AG04450 (cell line): ENCODE measurements around the gene MUS81. TPM values are rescaled to one million over a fixed set of nuclear protein-coding genes. Genes with fewer than 3 reads are reported as not detected.
A peak's percentile ranks its signal among the peaks of the same experiment; 100 is the strongest.

Source experiments
- CTCF ChIA-PET: fragments of 300-600, 350-600 bp; formaldehyde crosslinking; extraction: SDS; loops from one replicate; lab custom pipeline; 2022; ENCODE audit warnings: antibody characterized with exemption, inconsistent platforms; lab: Charles Lee
- POLR2A ChIA-PET: fragments of 350-600 bp; formaldehyde crosslinking; extraction: SDS; loops from one replicate; lab custom pipeline; 2021; ENCODE audit warnings: antibody characterized with exemption, inconsistent platforms; lab: Yijun Ruan, JAX
- DNase-seq: peaks from one replicate; pipeline ENCODE4 v3.0.0-alpha.2; 2011; ENCODE audit warnings: low read depth, low spot score
- H3K27ac ChIP-seq: one replicate; pipeline ENCODE4 v1.5.1; 2012; ENCODE audit warnings: low read depth, low read length, control low read depth
- H3K27me3 ChIP-seq: one replicate; pipeline ENCODE4 v1.6.0; 2012; ENCODE audit warnings: low read length; ENCODE audit not compliant: control insufficient read depth, insufficient read depth
- H3K4me3 ChIP-seq: 2 replicates; pipeline ENCODE4 v1.5.1; 2011; ENCODE audit warnings: mild to moderate bottlenecking, low read depth, low read length, control low read depth
- H3K9me3 ChIP-seq: 2 replicates; pipeline ENCODE4 v1.5.1; 2012; ENCODE audit warnings: low read length; ENCODE audit not compliant: control insufficient read depth, insufficient read depth
- CTCF ChIP-seq: IDR thresholded peaks from 2 replicates; pipeline ENCODE4 v1.5.1; 2011; ENCODE audit warnings: low read depth, low read length, control low read depth, inconsistent platforms
- polyA plus RNA-seq: library from polyadenylated mRNA; depleted of rRNA; stranded (reverse); fragments of >200 nt; gene quantifications from 2 replicates; pipeline ENCODE4 v1.2.3, GENCODE V29; 2011

The MUS81 gene
- polyA plus RNA-seq, 1 experiment = 23.8 TPM

- Histone ChIP-seq H3K4me3 (no peak overlapping the region), H3K27ac (peak overlapping the region; percentile 87), H3K9me3 (no peaks in the 10 kb centered on the region; the same call in 1 of the 2 replicates), H3K27me3 (no peaks in the 10 kb centered on the region)
- POLR2A ChIA-PET = interaction anchor here (6.4 to 6.7 kb wide), 2 partner anchors 10 to 14 kb away, joined by 98 to 153 read pairs; partner anchors contain the start of genes CCDC85B and FIBP
- CTCF ChIA-PET = interaction anchor here (4.1 kb wide), 1 partner anchor 15 kb away, joined by 30 read pairs; the partner anchor contains the start of genes CCDC85B and FIBP
- DNase-seq = no peak
- no peak for TF ChIP-seq CTCF
Measured at GRCh38 chr11:65903715-65904114, 43.5 kb downstream of the MUS81 start.

- ChIA-PET POLR2A (interaction anchor here (1.6 kb wide), 1 partner anchor 9 kb away, joined by 7 read pairs; no protein-coding TSS in a partner anchor), CTCF (interaction anchor here (1.3 to 1.6 kb wide), 2 partner anchors 17 to 18 kb away, joined by 5 to 7 read pairs; partner anchors contain the start of genes CCDC85B and FIBP)
- Histone ChIP-seq H3K9me3 (no peaks in the 10 kb centered on the region), H3K4me3 (no peak overlapping the region), H3K27me3 (no peaks in the 10 kb centered on the region), H3K27ac (no peak overlapping the region)
- DNase-seq = no peak
- TF ChIP-seq CTCF = no peak
Measured at GRCh38 chr11:65906602-65907001, 46.4 kb downstream of the MUS81 start.

GRCh38 chr11:65907878-65908277 is 47.6 kb downstream of the MUS81 start:
- CTCF ChIA-PET = interaction anchor here (0.8 to 1.6 kb wide), 2 partner anchors 20 to 48 kb away, joined by 3 to 4 read pairs; partner anchors contain the start of genes FIBP and MUS81
- H3K27ac ChIP-seq = no peak overlapping the region
- H3K4me3 ChIP-seq = no peak overlapping the region
- TF ChIP-seq CTCF = no peak
- no peaks in the 10 kb centered on the region for H3K27me3 ChIP-seq
- POLR2A ChIA-PET = no interaction called here
- DNase-seq = no peak
- H3K9me3 ChIP-seq = no peaks in the 10 kb centered on the region

GRCh38 chr11:65911682-65912568 is 51.7 kb downstream of the MUS81 start:
- ChIA-PET CTCF (interaction anchor here (0.8 to 2.4 kb wide), 5 partner anchors 10 to 52 kb away, joined by 3 to 10 read pairs (median 4); partner anchors contain the start of genes FIBP and MUS81), POLR2A (interaction anchor here (0.6 to 5.8 kb wide), 6 partner anchors 11 to 54 kb away, joined by 3 to 98 read pairs (median 4); partner anchors contain the start of genes CCDC85B, CFL1, FIBP and FOSL1)
- H3K4me3 ChIP-seq = no peak overlapping the region
- peak overlapping the region; percentile 91 for H3K27ac ChIP-seq
- no peak for DNase-seq
- peak; percentile 17; the same call in 1 of the 2 replicates for TF ChIP-seq CTCF
- no peaks in the 10 kb centered on the region for H3K9me3 ChIP-seq
- no peaks in the 10 kb centered on the region for H3K27me3 ChIP-seq
